ENCODE data around the gene VMAC.
"Not testable (repeated sequence)": the region's sequence is repeated elsewhere in the genome, so short reads cannot be mapped to it uniquely, and the experiment has no call there.

Gene VMAC

GRCh38 chr19:5865772-5866171 is 38.9 kb upstream of the VMAC start:
- DNase-seq (ENCODE audit: low read depth): no peak
- no peak for TF ChIP-seq CTCF (IDR thresholded peaks at IDR 0.05; ENCODE audit: control insufficient read depth, extremely low read depth, insufficient read depth)
- no peak overlapping the region for H3K4me3 ChIP-seq (ENCODE audit: low read depth, low read length)

DNA sequence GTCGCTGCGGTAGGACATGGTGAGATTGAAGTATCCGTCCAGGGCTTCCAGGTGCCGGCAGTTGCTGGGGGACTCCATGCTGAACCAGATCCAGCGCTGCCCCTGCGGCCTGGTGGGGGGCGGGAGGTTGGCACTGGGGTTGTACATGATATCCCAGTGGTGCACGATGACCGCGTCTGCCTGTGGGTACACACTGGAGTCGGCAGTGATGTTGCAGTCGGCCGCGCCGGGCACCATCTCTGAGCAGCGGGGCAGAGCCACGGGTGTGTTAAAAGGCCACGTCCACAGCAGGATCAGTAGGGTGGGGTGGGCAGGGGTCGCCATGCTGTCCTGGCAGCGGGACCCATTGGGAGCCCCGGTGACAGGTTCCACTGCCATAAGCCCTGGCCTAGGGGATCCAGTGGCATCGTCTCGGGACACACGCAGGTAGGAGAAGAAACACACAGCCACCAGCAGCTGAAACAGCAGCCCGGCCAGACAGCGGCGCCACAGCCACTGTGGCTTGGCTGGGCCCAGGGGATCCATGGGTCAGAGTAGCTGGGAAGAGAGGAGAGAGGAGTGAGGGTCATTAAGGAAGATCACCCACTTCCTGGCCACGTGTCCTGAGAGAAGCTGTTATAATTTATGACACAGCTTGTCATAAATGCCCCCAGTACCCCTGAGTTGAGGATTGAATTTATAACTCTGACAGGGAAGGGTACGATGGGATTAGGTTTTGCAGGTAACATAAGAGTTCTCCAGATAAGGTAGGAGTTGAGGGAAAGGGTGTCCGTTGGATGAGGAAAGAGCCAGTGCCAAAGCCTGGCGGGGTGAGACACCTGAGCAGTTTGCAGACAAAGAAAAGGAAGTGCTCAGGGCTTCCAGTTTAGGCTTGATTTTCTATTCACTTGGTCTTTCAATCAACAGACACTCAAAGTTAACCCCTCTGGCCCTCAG is 37.2 kb upstream of the VMAC start:
- no peak for DNase-seq (ENCODE audit: low read depth)
- H3K4me3 ChIP-seq (ENCODE audit: low read depth, low read length): no peak overlapping the region
- no peak for TF ChIP-seq CTCF (IDR thresholded peaks at IDR 0.05; ENCODE audit: control insufficient read depth, extremely low read depth, insufficient read depth)

- no peak overlapping the region for H3K4me3 ChIP-seq (ENCODE audit: low read depth, low read length)
- no peak for TF ChIP-seq CTCF (IDR thresholded peaks at IDR 0.05; ENCODE audit: control insufficient read depth, extremely low read depth, insufficient read depth)
- no peak for DNase-seq (ENCODE audit: low read depth)
These were observed 33.7 kb upstream of the VMAC start for GRCh38 chr19:5870986-5871394.

DNA sequence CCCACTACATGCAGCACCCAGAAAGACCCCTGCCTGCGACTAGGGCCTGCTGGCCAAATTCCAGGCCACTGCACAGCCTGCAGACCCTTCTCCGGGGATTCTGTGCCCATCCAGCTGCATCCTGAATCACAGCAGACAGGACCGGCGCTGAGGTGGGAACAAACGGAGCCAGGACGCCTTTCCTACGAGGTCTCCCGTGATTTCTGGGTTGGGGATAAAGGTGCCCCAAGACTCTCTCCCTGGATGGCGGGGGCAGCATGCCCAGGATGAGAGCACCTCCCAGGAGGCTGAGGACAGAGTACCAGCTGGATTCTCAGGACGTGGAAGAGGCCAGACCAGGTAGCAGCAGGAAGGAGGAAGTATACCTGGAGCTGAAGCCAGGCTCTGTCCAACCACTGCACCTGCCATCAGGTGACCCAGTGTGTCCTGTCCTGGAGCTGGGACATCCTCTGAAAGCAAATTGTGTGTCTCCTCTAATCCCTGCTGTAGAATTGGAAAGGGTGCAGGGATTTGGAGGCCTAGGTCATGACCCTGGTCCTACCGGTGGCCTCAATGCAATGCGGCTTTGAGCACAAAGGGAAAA is 31.0 kb upstream of the VMAC start:
- no peak for DNase-seq (ENCODE audit: low read depth)
- TF ChIP-seq CTCF (IDR thresholded peaks at IDR 0.05; ENCODE audit: control insufficient read depth, extremely low read depth, insufficient read depth): no peak
- H3K4me3 ChIP-seq (ENCODE audit: low read depth, low read length): no peak overlapping the region

DNA sequence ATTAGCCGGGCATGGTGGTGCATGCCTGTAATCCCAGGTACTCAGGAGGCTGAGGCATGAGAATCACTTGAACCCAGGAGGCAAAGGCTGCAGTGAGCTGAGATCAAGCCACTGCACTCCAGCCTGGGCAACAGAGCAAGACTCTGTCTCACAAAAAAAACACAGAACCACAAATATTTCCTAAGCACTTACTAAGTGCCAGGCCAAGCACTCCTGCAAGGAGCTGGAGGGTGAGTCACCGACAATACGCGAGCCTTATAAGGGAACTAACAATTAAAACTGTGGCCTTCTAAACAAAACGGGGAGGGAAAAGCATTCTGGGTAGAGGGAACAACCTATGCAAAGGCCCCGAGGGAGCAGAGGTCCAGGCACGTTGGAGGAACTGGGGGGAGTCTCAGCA is 30.2 kb upstream of the VMAC start:
- DNase-seq (ENCODE audit: low read depth); H3K4me3 ChIP-seq (ENCODE audit: low read depth, low read length): not testable (repeated sequence)

DNA sequence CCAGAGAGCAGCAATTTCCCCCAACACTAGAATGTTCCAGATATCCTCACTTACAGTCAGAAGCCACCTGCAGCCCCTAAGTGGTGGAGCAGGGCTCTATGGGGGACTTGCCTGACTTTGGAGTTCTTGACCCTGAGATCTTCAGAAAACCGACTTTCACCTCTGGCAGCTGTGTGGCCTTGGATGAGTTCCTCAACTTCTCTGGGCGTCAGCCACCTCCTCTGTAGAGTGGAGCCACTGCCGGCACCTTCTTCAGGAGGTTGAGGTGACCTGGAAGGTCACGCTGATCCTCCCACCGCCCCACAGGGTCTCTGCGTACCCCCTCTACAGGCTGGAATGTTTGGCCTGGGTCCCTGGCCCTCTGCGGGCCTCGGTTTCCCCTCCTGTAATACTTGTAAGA is 27.2 kb upstream of the VMAC start:
- H3K4me3 ChIP-seq (ENCODE audit: low read depth, low read length): no peak overlapping the region
- no peak for TF ChIP-seq CTCF (IDR thresholded peaks at IDR 0.05; ENCODE audit: control insufficient read depth, extremely low read depth, insufficient read depth)
- no peak for DNase-seq (ENCODE audit: low read depth)

GRCh38 chr19:5877882-5878281 is 26.8 kb upstream of the VMAC start:
- H3K4me3 ChIP-seq (ENCODE audit: low read depth, low read length): no peak overlapping the region
- no peak for DNase-seq (ENCODE audit: low read depth)
- TF ChIP-seq CTCF (IDR thresholded peaks at IDR 0.05; ENCODE audit: control insufficient read depth, extremely low read depth, insufficient read depth): no peak
